ENCODE data around the gene IFI16.

The IFI16 gene

GRCh38 chr1:159009704-159010361 lies at the start of gene IFI16:
IFI16 (plus strand) TSS chr1:159009907; CDS start chr1:159014681, 4,774 bp downstream.
- peak; percentile 91 for DNase-seq (ENCODE audit: low read depth)
- H3K4me3 ChIP-seq (ENCODE audit: control insufficient read depth, low read depth, low read length): peak within 1 kb of the TSS; percentile 68
- TF ChIP-seq CTCF (IDR thresholded peaks at IDR 0.05; ENCODE audit: control insufficient read depth, insufficient read depth, low read depth, low read length, missing control alignments): no peak

DNA sequence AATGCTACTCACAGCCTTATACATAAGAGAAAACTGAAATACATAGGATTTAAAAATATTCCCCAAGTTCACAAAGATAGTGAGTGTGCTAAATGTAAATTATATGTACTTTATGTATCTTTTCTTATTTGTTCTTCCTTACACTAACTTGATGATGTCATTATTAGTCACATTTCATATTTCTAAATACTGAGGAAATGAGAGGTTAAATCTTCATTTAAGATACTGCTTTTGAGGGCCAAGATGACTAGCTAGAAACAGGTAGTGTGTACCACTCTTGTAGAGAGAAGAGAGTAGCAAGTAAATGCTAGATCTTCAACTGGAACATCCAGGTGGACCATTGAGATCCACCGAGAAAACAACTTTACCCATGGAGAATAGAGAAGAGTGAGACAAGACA lies 48.5 kb upstream of the IFI16 start:
- H3K4me3 ChIP-seq (ENCODE audit: control insufficient read depth, low read depth, low read length): no peak overlapping the region
- TF ChIP-seq CTCF (IDR thresholded peaks at IDR 0.05; ENCODE audit: control insufficient read depth, insufficient read depth, low read depth, low read length, missing control alignments): no peak
- DNase-seq (ENCODE audit: low read depth): no peak

DNA sequence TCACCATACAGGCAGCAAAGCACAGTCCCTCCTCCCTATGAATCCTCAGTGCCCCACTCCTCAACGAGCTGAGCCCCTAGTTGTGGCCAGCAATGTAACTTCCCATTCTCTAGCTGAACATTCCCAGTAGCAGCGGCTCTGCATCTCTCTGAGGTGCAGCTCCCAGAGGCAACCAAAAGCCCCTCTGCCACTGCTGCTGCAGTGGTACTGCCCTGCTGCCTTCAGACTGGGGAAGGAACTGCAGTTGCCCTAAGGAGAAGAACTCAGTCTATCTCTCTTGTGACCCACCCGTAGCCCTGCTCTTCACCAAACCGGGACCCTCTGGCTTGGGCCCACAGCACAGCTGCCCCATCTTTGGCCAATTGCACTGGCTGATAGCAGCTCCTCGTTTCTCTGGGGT lies 46.7 kb upstream of the IFI16 start:
- no peak overlapping the region for H3K4me3 ChIP-seq (ENCODE audit: control insufficient read depth, low read depth, low read length)
- DNase-seq (ENCODE audit: low read depth): no peak
- no peak for TF ChIP-seq CTCF (IDR thresholded peaks at IDR 0.05; ENCODE audit: control insufficient read depth, insufficient read depth, low read depth, low read length, missing control alignments)

DNA sequence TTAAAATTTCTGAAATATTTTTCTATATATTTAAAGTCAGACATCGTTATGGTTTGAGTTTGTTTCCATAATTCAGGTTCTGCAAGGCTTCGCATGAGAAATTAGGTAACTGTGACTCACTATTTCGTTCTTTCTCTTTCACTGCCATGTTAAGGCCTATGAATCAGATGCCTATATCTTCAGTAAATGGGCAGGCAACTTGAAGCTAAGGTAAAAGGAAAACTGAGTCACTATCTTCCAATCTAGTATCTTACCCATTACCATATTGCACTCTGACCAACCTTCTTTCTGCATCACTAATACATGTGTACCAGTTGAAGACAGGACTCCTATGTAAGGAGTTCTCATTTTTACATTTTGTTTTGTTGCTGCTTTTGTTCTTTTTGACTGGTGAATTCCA lies 40.5 kb upstream of the IFI16 start:
- no peak for DNase-seq (ENCODE audit: low read depth)
- no peak overlapping the region for H3K4me3 ChIP-seq (ENCODE audit: control insufficient read depth, low read depth, low read length)
- TF ChIP-seq CTCF (IDR thresholded peaks at IDR 0.05; ENCODE audit: control insufficient read depth, insufficient read depth, low read depth, low read length, missing control alignments): no peak

DNA sequence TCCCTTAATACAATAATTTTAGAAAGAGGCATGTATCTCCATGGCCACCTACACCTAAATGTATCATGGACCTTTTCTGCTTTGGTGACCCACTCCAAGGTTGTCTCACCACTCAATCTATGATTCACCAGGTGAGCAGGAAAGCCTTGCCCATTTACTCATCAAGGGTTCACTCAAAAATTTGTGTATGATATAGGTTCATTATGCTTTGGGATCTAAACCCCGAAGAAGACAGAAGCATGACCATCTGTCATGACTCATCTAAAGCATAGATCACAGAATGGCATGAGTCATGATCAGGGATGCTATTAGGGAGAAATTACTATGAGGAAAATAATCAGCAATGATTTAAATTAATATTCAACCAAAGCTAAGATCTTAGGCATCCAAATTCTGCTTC lies 39.9 kb upstream of the IFI16 start:
- DNase-seq (ENCODE audit: low read depth): no peak
- H3K4me3 ChIP-seq (ENCODE audit: control insufficient read depth, low read depth, low read length): no peak overlapping the region
- no peak for TF ChIP-seq CTCF (IDR thresholded peaks at IDR 0.05; ENCODE audit: control insufficient read depth, insufficient read depth, low read depth, low read length, missing control alignments)

DNA sequence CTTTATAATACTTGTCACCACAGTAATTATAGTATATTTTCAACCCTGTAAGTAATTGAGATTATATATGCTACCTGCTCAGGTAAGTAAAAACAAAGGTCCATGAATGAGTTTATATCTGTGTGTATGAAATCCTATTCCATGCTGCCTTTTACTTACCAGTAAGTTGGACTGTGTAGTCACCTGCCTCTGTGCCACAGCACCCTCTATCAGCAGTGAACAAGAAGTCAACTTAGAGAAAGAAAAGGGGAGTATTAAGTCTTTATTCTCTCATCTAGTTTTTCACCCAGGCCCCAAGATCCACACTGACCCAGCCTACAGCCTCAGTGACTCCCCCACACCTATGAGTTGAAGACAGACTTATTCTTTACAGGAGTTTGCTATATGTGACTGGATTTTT lies 36.9 kb upstream of the IFI16 start:
- no peak overlapping the region for H3K4me3 ChIP-seq (ENCODE audit: control insufficient read depth, low read depth, low read length)
- TF ChIP-seq CTCF (IDR thresholded peaks at IDR 0.05; ENCODE audit: control insufficient read depth, insufficient read depth, low read depth, low read length, missing control alignments): no peak
- no peak for DNase-seq (ENCODE audit: low read depth)
